Gastroesophageal sphincter (tissue), 3 donors: ENCODE results near the gene ELOB.

Source experiments
- EP300 ChIP-seq: sonication (generic); formaldehyde crosslinking; IDR thresholded peaks from one replicate; pipeline ENCODE4 v1.6.1; 2017; ENCODE audit warnings: antibody characterized with exemption, mild to moderate bottlenecking
- POLR2A ChIP-seq, 2 donors: fragments of 450-650 bp; IDR thresholded peaks; one replicate each; pipeline ENCODE4 v1.6.1; 2017; ENCODE audit warnings: antibody characterized with exemption in 2 of 2, mild to moderate bottlenecking in 2 of 2, moderate library complexity in 1 of 2
- POLR2AphosphoS5 ChIP-seq: sonication (generic); formaldehyde crosslinking; IDR thresholded peaks from one replicate; pipeline ENCODE4 v1.6.1; 2017; ENCODE audit warnings: antibody characterized with exemption
- TF ChIP-seq, protein P1 (sequence below), 4 experiments: fragments of 200-600 bp in 2 of 4; fragments of 450-650 bp in 2 of 4; sonication (generic) in 1 of 4; IDR thresholded peaks; one replicate each; pipeline ENCODE4 v1.5.1; 2017 to 2019; ENCODE audit warnings: antibody characterized with exemption in 4 of 4, mild to moderate bottlenecking in 2 of 4, moderate library complexity in 2 of 4

GRCh38 chr16:2814551-2815298 lies 37.6 kb upstream of the ELOB start:
- no peak for TF ChIP-seq POLR2A (IDR thresholded peaks at IDR 0.05)
- TF ChIP-seq, protein P1, sequence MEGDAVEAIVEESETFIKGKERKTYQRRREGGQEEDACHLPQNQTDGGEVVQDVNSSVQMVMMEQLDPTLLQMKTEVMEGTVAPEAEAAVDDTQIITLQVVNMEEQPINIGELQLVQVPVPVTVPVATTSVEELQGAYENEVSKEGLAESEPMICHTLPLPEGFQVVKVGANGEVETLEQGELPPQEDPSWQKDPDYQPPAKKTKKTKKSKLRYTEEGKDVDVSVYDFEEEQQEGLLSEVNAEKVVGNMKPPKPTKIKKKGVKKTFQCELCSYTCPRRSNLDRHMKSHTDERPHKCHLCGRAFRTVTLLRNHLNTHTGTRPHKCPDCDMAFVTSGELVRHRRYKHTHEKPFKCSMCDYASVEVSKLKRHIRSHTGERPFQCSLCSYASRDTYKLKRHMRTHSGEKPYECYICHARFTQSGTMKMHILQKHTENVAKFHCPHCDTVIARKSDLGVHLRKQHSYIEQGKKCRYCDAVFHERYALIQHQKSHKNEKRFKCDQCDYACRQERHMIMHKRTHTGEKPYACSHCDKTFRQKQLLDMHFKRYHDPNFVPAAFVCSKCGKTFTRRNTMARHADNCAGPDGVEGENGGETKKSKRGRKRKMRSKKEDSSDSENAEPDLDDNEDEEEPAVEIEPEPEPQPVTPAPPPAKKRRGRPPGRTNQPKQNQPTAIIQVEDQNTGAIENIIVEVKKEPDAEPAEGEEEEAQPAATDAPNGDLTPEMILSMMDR (IDR thresholded peaks at IDR 0.05) = no peak
- no peak for TF ChIP-seq EP300
- no peak for TF ChIP-seq POLR2AphosphoS5
